ENCODE data around the gene TMUB1. TPM values are rescaled to one million over a fixed set of nuclear protein-coding genes. Genes with fewer than 3 reads are reported as not detected.
A peak's percentile ranks its signal among the peaks of the same experiment; 100 is the strongest.

Gene TMUB1
- total and polyA plus RNA-seq, 9 of the 15 experiments (the other 6 are each of a cell fraction or from before 2014, with no cell fraction given), result 0.14 to 241 (median 74.1) TPM

DNA sequence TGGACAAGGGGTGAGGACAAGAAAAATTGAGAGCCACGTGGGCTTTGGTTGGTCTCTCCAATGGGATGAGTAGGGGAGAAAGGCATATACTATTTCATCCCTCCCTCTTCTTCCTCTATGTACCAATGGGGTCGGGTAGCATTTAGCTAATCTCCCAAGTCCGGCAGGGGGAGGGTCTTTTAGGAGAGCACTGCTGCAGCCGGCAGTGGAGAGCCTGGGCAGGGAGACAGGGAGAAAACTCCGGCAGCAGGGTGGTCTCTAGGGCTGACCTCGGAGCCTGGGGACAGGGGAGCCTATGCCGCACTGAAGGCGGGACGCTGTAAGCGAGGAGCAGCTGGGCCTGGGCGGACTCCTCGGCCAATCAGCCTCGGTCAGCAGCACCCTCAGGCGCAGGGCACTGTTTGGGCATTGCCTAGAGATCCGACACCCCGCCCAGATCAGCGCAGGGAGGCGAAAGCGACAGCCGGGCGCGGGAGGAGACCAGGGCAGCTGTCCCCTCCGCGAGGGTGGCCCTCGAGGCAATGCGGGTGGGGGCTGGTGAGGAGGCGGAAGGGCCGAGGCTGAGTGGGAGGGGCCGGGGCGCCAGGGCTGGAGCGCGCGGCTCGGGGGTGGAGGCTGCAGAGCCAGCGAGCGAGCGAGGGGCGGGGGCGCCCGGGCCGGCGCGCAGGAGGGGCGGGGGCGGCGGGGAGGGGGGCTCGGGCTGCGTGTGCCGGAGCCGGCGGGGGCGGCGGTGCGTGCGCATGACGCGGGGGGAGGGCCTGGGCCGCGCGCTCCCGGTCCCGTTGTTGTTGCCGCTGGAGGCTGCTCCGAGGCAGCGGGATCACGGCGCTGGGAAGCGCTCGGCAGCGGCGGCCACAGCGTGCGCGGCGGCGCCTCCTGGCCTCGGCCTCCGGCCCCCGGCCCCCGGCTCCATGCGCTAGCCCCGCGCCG is 2.7 kb upstream of the TMUB1 start, which contains the start of gene AGAP3 (continued):
- TF ChIP-seq ZNF583 (CRISPR knock-in tag; IDR thresholded peaks at IDR 0.05) (peak; percentile 34; the same call in 1 of the 2 replicates), KDM4B (IDR thresholded peaks at IDR 0.05; ENCODE audit: borderline replicate concordance in 2 of 2, low read depth in 1 of 2) (peak in 1 of 2 experiments; percentile 85; a peak in 1 of 4 replicates), RNF2 (IDR thresholded peaks at IDR 0.05) (no peak), TOE1 (IDR thresholded peaks at IDR 0.05; ENCODE audit: borderline replicate concordance) (peak; percentile 73), TOE1 (CRISPR knock-in tag; IDR thresholded peaks at IDR 0.05; ENCODE audit: borderline replicate concordance, low read depth) (no peak), SETDB1 (IDR thresholded peaks at IDR 0.05; ENCODE audit: low read length) (no peak), HDGF (IDR thresholded peaks at IDR 0.05) (peak; percentile 95; the same call in 1 of the 2 replicates), RBBP5 (IDR thresholded peaks at IDR 0.05; ENCODE audit: borderline replicate concordance, insufficient read depth, low read length, poor library complexity, severe bottlenecking) (peak; percentile 73), PHF8 (IDR thresholded peaks at IDR 0.05; ENCODE audit: borderline replicate concordance, low read length) (peak; percentile 94; the same call in 1 of the 2 replicates), POLR2A (conservative IDR thresholded peaks at IDR 0.05) (peak; percentile 97), ZNF408 (CRISPR knock-in tag; IDR thresholded peaks at IDR 0.05; ENCODE audit: low read depth) (no peak), TBL1XR1 (IDR thresholded peaks at IDR 0.05; ENCODE audit: low read length in 2 of 2) (no peak), RUNX1 (IDR thresholded peaks at IDR 0.05; ENCODE audit: low read depth) (0 out of 2 replicates have a peak, but pooled peaks have one; percentile 35), HDAC1 (IDR thresholded peaks at IDR 0.05) (peak in 1 of 2 experiments; percentile 87; a peak in 2 of 4 replicates), FOXO4 (CRISPR knock-in tag; IDR thresholded peaks at IDR 0.05) (0 out of 2 replicates have a peak, but pooled peaks have one; percentile 34), CHD2 (IDR thresholded peaks at IDR 0.05; ENCODE audit: low read depth, low read length) (no peak), CBX1 (IDR thresholded peaks at IDR 0.05; ENCODE audit: low read depth) (0 out of 2 replicates have a peak, but pooled peaks have one; percentile 46), YY1 (IDR thresholded peaks at IDR 0.05; ENCODE audit: borderline replicate concordance in 1 of 3, control insufficient read depth in 1 of 3, extremely low read depth in 1 of 3, insufficient read depth in 3 of 3, insufficient read length in 1 of 3, insufficient replicate concordance in 2 of 3, low read depth in 1 of 3, low read length in 2 of 3) (peak in 2 of 3 experiments; percentile 59 to 68), HDAC8 (tag; IDR thresholded peaks at IDR 0.05) (peak; percentile 43; the same call in 1 of the 2 replicates)
- TF ChIP-seq, protein P1, sequence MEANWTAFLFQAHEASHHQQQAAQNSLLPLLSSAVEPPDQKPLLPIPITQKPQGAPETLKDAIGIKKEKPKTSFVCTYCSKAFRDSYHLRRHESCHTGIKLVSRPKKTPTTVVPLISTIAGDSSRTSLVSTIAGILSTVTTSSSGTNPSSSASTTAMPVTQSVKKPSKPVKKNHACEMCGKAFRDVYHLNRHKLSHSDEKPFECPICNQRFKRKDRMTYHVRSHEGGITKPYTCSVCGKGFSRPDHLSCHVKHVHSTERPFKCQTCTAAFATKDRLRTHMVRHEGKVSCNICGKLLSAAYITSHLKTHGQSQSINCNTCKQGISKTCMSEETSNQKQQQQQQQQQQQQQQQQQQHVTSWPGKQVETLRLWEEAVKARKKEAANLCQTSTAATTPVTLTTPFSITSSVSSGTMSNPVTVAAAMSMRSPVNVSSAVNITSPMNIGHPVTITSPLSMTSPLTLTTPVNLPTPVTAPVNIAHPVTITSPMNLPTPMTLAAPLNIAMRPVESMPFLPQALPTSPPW (CRISPR knock-in tag; IDR thresholded peaks at IDR 0.05), result peak; percentile 97

Measured in K562 (cell line).